Effector CD4-positive, alpha-beta T cell (primary cell): ENCODE data around the gene SLC12A5. TPM values are rescaled to one million over a fixed set of nuclear protein-coding genes. Genes with fewer than 3 reads are reported as not detected.
"Not testable (repeated sequence)": the region's sequence is repeated elsewhere in the genome, so short reads cannot be mapped to it uniquely, and the experiment has no call there.

ENCODE experiments used
- DNase-seq: peaks from one replicate; pipeline ENCODE4 v3.0.0-alpha.2; 2020
- total RNA-seq: gene quantifications from one replicate; lab custom pipeline; 2026; lab: John Stamatoyannopoulos, UW

SLC12A5 gene
- total RNA-seq: not detected

GRCh38 chr20:46028772-46029371 lies at the start of gene SLC12A5:
TSS of gene SLC12A5 (plus strand) at chr20:46029215. CDS start at chr20:46029345, 130 bp downstream.
- no peak for DNase-seq

- no peak for DNase-seq
Observed at GRCh38 chr20:45981261-45981660, 47.8 kb upstream of the SLC12A5 start.

- no peak for DNase-seq
Observed at GRCh38 chr20:45983279-45983743, 45.7 kb upstream of the SLC12A5 start.

- DNase-seq: no peak
Observed at GRCh38 chr20:45985573-45985972, 43.4 kb upstream of the SLC12A5 start.

DNA sequence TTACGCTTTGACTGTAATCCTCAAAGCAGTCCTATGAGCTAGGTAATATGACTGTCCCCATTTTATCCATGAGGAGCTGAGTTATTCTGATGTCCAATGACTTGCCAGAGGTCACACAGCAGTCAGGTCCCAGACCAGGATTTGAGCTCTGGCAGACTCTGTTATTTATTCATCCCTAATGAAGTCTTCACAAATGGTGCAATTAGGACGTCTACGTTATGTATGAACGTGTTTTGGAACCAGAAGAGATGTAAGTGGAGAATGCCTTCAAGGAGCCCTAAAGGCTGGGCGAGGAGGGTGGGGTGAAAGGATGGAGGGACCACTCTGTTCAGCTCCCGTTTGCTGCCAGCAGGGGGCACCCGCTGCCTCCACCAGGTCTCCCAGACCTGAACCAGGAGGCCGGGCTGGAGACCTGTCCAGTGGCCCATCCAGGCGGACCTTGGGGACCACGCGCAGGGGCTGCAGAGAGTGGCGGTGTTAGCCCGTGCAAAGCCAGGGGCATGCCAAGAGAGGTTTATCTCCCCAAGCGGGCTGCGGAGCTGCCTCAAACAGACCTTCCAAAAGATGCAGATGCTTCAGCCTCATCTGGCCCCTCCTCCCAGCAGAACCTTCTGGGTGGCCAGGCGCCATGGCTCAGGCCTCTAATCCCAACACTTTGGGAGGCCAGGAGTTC lies 41.8 kb upstream of the SLC12A5 start:
- peak; percentile 68 for DNase-seq

- DNase-seq: not testable (repeated sequence)
Observed at GRCh38 chr20:45988830-45989229, 40.2 kb upstream of the SLC12A5 start.

- no peak for DNase-seq
Observed at GRCh38 chr20:45991616-45992015, 37.4 kb upstream of the SLC12A5 start.

- DNase-seq: no peak
Observed at GRCh38 chr20:45993197-45993951, 35.6 kb upstream of the SLC12A5 start.

- DNase-seq: no peak
Observed at GRCh38 chr20:45994761-45995493, 34.1 kb upstream of the SLC12A5 start.

DNA sequence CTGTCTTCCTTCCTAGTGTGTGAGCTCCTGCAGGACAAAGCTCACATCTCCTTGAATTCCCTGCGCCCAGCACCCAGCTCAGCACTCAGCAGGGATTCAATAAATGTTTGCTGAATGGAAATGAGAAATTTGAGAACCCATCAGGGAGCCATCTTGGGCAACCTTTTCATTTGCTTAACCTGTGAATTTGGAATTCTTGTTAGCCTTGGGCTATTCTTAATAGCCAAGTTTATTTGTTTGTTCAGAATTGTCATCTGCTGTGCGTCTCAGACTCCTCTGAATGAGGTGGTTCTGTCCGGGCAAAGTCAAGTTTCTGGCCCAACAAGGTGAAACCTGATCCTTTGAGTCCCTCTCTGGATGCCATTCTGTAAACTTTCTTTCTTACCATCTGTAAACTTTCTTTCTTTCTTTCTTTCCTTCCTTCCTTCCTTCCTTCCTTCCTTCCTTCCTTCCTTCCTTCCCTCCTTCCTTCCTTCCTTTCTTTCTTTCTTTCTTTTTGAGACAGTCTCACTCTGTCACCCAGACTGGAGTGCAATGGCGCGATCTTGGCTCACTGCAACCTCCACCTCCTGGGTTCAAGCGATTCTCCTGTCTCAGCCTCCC lies 33.4 kb upstream of the SLC12A5 start:
- not testable (repeated sequence) for DNase-seq

GRCh38 chr20:45997187-45997586 lies 31.8 kb upstream of the SLC12A5 start:
- no peak for DNase-seq

GRCh38 chr20:45998337-45998736 lies 30.7 kb upstream of the SLC12A5 start:
- DNase-seq: no peak

GRCh38 chr20:45998761-45999160 lies 30.3 kb upstream of the SLC12A5 start:
- DNase-seq: no peak

- no peak for DNase-seq
Observed at GRCh38 chr20:45999557-46000261, 29.3 kb upstream of the SLC12A5 start.

GRCh38 chr20:46000262-46000996 lies 28.6 kb upstream of the SLC12A5 start:
- no peak for DNase-seq

DNA sequence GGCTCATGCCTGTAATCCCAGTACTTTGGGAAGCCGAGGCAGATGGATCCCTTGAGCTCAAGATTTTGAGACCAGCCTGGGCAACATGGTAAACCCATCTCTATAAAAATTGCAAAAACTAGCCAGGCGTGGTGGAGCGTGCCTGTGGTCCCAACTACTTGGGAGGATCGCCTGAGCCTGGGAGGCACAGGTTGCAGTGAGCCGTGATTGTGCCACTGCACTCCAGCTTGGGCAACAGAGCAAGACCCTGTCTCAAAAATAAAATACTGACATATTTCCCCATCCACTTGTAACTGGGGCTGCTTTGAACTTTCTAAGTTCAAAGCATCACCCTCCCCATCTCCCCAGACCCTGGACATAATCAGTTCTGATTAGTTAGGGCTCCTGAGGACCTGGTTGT lies 27.5 kb upstream of the SLC12A5 start:
- no peak for DNase-seq

DNA sequence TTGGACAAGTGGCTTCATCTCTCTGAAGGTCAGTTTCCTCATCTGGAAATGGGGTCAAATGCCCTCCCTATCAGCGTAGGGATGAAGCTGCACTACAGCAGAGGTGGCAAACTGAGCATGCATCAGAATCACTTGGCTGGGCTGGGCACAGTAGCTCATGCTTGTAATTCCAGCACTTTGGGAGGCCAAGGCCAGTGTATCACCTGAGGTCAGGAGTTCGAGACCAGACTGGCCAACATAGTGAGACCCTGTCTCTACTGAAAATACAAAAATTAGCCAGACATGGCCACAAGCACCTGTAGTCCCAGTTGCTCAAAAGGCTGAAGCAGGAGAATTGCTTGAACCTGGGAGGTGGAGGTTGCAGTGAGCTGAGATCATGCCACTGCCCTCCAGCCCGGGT lies 27.0 kb upstream of the SLC12A5 start:
- DNase-seq: no peak

- no peak for DNase-seq
Observed at GRCh38 chr20:46004187-46004586, 24.8 kb upstream of the SLC12A5 start.

- DNase-seq: no peak
Observed at GRCh38 chr20:46004889-46005473, 24.0 kb upstream of the SLC12A5 start.

DNA sequence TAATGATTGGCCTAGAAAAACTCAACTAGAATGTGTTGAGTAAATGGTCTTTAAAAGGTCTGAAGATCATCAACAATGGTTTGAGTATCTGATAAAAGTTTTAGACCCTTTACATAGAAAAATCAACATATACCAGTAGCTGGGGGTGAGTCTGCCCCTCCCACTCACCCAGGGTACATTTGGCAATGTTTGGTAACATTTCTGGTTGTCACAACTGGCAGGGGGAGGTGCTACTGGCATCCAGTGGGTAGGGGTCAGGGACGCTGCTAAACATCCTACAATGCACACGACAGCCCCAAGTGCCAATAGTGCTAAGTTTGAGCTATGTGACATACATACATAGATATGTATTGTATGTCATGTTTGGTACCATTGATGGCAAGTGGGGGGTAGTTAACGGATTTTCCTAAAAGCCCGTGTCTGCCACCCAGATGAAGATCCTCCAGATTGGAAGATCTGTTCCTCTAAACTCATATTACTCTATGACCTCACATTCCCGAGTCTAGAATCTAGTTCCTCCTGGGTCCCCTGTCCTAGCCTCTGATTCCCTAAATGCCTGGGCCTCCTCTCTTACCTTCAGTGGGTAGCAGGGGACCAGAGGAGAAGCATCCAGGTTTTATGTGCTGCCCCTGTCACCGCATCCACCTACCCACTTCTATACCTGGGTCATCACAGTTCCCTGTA lies 22.9 kb upstream of the SLC12A5 start:
- no peak for DNase-seq
